ENCODE measurements around the gene SERPINB10.

The SERPINB10 gene

GRCh38 chr18:63951302-63951705 lies 43.5 kb downstream of the SERPINB10 start:
- DNase-seq = no peak

- DNase-seq = no peak
Observed at GRCh38 chr18:63953811-63954210, 46.1 kb downstream of the SERPINB10 start.

DNA sequence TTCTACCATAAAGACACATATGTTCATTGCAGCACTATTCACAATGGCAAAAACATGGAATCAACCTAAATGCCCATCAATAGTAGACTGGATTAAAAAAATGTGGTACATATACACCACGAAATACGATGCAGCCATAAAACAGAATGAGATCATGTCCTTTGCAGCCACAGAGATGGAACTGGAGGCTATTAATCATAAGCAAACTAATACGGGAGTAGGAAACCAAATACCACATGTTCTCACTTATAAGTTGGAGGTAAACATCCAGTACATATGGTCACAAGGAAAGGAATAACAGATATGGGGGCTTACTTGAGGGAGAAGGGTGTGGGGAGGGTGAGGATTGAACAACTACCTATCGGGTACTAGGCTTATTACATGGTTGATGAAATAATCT lies 49.0 kb downstream of the SERPINB10 start:
- no peak for DNase-seq

DNA sequence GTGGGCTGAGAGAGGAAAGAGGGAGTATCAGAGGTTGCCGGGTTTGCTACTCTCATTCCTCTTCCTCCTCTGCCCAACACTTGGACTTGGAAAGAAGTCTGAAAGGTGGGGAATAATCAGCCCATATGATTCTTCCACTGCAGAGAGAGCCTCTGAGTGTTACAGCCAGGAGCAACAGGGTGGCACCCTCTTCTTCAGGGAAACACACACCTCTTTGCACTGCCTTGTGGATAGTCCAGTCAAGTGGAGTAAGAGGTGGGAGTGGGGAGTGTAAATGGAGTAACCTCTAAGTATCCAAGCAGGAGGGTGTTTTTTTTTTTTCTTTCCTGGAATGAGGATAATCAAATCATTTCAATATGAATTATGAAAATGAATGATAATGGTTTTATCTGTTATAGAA lies 53.1 kb downstream of the SERPINB10 start:
- no peak for DNase-seq

DNA sequence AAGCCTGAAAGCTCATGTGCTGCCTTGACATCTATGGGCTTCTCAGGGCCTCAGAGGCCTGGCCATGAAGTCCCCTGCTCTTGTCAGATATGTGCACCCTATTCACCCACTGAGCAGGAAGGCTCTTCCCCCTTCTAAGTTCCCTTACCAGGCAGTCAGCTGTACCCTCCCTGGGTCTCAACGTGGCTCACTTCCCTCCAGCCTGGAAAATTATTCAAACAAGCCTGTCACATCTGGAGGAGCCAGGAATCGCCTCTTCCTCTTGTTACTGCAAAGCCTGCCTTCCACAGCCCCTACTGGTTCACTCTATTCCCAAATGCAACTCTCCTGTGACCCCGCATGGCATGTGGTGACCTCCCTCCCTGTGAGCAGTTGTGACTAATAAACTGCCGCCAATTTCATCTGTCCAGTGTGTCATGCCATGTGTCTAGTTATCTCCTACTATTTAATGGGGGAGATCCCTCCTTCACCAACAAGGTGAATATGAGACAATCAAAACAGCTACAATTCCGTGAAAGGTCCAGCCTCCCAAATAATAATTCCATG lies 53.8 kb downstream of the SERPINB10 start:
- DNase-seq = no peak

GRCh38 chr18:63962137-63962536 lies 54.4 kb downstream of the SERPINB10 start:
- DNase-seq = no peak

DNA sequence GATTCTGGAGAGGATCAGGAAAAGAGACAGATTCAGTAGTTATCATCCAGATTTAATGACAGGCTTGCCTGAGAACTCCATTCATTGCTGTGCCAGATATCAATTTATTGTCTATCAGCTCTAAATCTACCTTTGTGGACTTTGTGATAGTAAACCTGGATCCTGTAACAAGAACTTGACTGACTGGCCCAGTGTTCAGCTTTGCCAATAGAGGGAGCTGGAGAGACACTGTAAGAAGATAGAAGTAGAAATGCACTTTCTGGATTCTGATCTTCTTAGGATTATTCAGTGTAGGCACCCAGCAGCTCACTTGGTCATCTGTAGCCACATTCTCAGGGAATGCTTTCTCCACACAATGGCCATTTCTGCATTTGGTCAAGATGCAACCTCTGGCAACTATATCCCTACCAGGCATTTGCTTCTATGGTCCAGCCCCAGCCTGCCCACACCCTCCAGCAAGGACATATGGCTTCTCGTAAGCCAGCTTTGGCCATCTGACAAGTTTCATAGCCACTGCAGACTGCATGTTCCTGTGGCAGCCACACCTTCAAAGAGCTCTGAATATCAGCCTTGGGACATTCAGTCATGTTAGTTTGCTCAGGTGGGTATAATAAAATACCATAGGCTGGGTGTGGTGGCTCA lies 56.0 kb downstream of the SERPINB10 start:
- peak; percentile 83 for DNase-seq

- DNase-seq = no peak
Observed at GRCh38 chr18:63964908-63965307, 57.1 kb downstream of the SERPINB10 start.

GRCh38 chr18:63965716-63966330 lies 58.1 kb downstream of the SERPINB10 start:
- DNase-seq = no peak

GRCh38 chr18:63969942-63970808 lies 62.4 kb downstream of the SERPINB10 start, which contains the start of gene SERPINB8:
SERPINB8 (plus strand) TSS chr18:63970081; CDS start chr18:63978309, 8,228 bp downstream.
- peak; percentile 69 for DNase-seq

DNA sequence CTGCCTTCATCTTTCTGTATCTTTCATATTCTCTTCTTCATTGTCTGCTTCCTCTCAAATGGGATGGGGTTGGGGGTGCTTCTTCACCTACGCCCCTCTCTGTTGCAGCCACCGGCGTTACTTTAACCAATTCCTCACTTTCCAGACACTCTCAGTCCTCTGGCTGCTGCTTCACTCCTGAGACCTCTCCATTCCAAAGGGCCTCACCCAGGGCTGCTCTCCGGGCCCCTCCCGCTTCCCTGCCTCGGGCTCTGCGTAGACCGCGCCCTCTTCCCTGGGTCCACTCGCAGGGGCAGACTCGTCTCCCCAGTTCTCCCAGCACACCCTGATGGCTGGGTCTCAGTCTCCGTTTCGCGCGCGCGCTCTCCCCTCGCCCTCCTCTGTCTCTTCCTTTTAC lies 63.0 kb downstream of the SERPINB10 start:
- DNase-seq = no peak

- DNase-seq = peak; percentile 20
Observed at GRCh38 chr18:63971320-63972001, 63.7 kb downstream of the SERPINB10 start.

GRCh38 chr18:63972002-63972376 lies 64.2 kb downstream of the SERPINB10 start:
- DNase-seq = peak; percentile 7

DNA sequence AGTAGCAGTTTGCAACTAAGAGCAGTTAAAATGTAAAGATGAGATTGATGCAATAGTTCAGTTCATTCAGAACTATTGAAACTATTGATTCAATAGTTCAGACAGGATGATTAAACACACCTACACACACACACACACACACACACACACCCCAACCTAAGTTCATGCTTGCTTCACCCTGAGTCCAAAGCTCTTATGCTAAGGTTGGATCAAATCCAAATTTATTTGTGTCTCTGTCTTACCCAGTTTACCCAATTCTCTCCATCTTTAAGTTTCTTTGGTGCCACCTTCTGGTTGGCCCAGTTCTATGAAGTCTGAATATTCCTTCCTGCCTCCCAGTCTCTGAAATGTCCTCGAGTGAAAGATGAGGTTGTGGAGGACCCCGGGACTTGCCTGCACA lies 67.2 kb downstream of the SERPINB10 start:
- DNase-seq = peak; percentile 47

- peak; percentile 9 for DNase-seq
Observed at GRCh38 chr18:63975628-63976027, 67.9 kb downstream of the SERPINB10 start.

DNA sequence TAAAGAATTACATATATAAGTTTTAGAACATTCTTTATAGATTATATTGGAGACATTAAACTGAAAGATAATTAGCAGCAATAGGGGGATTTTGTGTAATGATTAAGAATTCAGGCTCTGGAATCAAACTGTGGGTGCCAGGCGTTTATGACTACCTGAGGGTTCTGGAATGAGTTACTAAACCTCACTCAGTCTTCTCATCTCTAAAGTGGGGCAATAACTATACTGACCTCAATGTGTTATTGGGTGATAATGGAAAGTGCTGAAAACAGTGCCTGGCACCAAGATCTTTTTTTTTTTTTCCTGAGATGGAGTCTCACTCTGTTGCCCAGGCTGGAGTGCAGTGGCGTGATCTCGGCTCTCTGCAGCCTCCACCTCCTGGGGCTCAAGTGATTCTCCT lies 69.3 kb downstream of the SERPINB10 start:
- no peak for DNase-seq

GRCh38 chr18:63979409-63979920 lies 71.7 kb downstream of the SERPINB10 start:
- peak; percentile 84 for DNase-seq

GRCh38 chr18:63980027-63980426 lies 72.3 kb downstream of the SERPINB10 start:
- DNase-seq = no peak

- DNase-seq = peak; percentile 53
Observed at GRCh38 chr18:63980896-63981460, 73.2 kb downstream of the SERPINB10 start.

GRCh38 chr18:63981719-63982118 lies 74.0 kb downstream of the SERPINB10 start:
- no peak for DNase-seq

GRCh38 chr18:63982361-63982760 lies 74.6 kb downstream of the SERPINB10 start:
- DNase-seq = no peak
